ENCODE results near the gene GRID2. TPM values are rescaled to one million over a fixed set of nuclear protein-coding genes. Genes with fewer than 3 reads are reported as not detected.

Gene GRID2
- total and polyA plus RNA-seq, 9 of the 15 experiments (the other 6 are each of a cell fraction or from before 2014, with no cell fraction given), result 0.04 TPM; not detected in 7

DNA sequence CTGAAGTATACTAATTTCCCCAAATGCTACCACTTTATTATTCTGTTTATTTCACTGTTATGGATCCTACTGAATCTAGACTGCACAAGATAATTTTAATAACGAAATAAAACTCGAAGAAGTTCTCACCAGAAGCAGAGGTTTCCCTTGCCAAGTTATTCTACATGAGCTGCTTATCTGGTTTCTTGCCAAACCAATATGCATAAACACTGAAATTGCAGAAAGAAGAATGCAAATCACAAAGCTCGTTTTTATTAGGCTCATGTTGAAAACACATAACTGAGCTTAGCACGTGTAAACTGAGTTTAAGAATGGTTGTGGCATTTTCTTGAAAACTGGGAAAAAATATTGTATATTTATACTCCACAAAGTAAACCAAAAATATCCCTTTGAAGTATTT, 35.9 kb downstream of the GRID2 start:
- DNase-seq (ENCODE audit: extremely low read depth in 1 of 4, low spot score in 3 of 4) (no peak), ATAC-seq (no peak), FAIRE-seq (no peak)
- Histone ChIP-seq H3K79me2 (ENCODE audit: control insufficient read depth, insufficient read depth, low read length) (no peaks in the 10 kb centered on the region), H3K4me3 (no peak overlapping the region), H3K27ac (ENCODE audit: extremely low read depth, low read depth, low read length) (no peak overlapping the region), H3K9me1 (ENCODE audit: control insufficient read depth, insufficient read depth, low read length) (no peaks in the 10 kb centered on the region), H3K36me3 (ENCODE audit: control insufficient read depth, insufficient read depth, low read length) (no peaks in the 10 kb centered on the region), H2AFZ (ENCODE audit: low read depth, low read length) (no peak overlapping the region), H3K9ac (ENCODE audit: insufficient read depth in 1 of 2, low read depth in 2 of 2, low read length in 2 of 2) (no peak overlapping the region), H3K9me3 (replicated peaks; ENCODE audit: control insufficient read depth, insufficient read depth, low read depth, low read length) (no peaks in the 10 kb centered on the region), H3K4me1 (replicated peaks in 1 of 2; ENCODE audit: control insufficient read depth in 2 of 2, insufficient read depth in 2 of 2, low read length in 2 of 2) (no peaks in the 10 kb centered on the region), H4K20me1 (replicated peaks; ENCODE audit: control insufficient read depth, insufficient read depth, low read length) (no peaks in the 10 kb centered on the region), H3K4me2 (ENCODE audit: insufficient read depth, low read length) (no peak overlapping the region), H3K27me3 (ENCODE audit: control insufficient read depth in 2 of 2, insufficient read depth in 2 of 2, low read length in 2 of 2) (no peaks in the 10 kb centered on the region)
- intact Hi-C loops (cut with micrococcal nuclease), result no loop called here
- TF ChIP-seq U2AF2 (optimal IDR thresholded peaks at IDR 0.05; ENCODE audit: low read depth, low read length) (no peak), ZNF644 (tag; IDR thresholded peaks at IDR 0.05; ENCODE audit: low read depth) (no peak), RBM14 (IDR thresholded peaks at IDR 0.05; ENCODE audit: borderline replicate concordance, insufficient read depth, low read depth, low read length) (no peak), SRSF3 (IDR thresholded peaks at IDR 0.05; ENCODE audit: insufficient read depth, low read length) (no peak), STAG1 (CRISPR knock-in tag; IDR thresholded peaks at IDR 0.05; ENCODE audit: borderline replicate concordance) (no peak), FOXP1 (CRISPR knock-in tag; IDR thresholded peaks at IDR 0.05) (no peak), STAT5A (IDR thresholded peaks at IDR 0.05; ENCODE audit: borderline replicate concordance, low read length) (no peak), POLR2B (IDR thresholded peaks at IDR 0.05; ENCODE audit: low read depth, partially characterized antibody) (no peak), POLR2H (tag; IDR thresholded peaks at IDR 0.05; ENCODE audit: low read depth) (no peak), XRCC5 (IDR thresholded peaks at IDR 0.05; ENCODE audit: low read depth, low read length) (no peak), ZNF23 (CRISPR knock-in tag; IDR thresholded peaks at IDR 0.05) (no peak), OTX1 (CRISPR knock-in tag; IDR thresholded peaks at IDR 0.05) (no peak), ZBED1 (IDR thresholded peaks at IDR 0.05) (no peak)
- WGBS (ENCODE audit: insufficient coverage, low coverage, missing lambda C conversion rate), result 0% methylated on average over 4 of the region's 4 CpGs
- BruUV-seq (replicated peaks), result no TSS peak
- CTCF ChIA-PET (ENCODE audit: low intra/inter-chr PET ratio), result no interaction called here
- in situ Hi-C loops (cut with MboI), result no loop called here
- POLR2A ChIA-PET, result no interaction called here
